OCI-M2 (cell line): ENCODE results near the gene S1PR3.

Experiments used
- DNase-seq: peaks from one replicate; lab custom pipeline; 2025; ENCODE audit not compliant: unreplicated experiment; lab: John Stamatoyannopoulos, UW

The S1PR3 gene

DNA sequence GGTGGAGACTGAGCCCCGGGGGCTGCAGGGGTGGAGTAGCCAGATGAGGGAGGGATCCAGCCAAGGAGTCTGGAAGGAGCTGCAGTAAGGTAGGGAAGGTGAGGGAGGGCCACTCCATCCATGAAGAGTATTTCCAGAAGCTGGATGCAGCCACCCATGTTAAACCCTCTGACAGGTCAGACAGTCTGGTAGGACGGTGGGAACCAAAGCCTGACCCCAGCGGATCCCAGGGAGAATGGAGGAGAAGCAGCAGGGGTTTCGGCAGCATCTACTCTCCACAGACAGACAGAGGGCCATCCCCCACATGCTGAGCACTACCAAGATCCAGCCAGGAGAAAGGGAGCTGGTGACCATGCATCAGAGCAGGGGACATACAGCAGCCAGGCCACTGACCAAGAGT, 22.5 kb upstream of the S1PR3 start:
- no peak for DNase-seq

DNA sequence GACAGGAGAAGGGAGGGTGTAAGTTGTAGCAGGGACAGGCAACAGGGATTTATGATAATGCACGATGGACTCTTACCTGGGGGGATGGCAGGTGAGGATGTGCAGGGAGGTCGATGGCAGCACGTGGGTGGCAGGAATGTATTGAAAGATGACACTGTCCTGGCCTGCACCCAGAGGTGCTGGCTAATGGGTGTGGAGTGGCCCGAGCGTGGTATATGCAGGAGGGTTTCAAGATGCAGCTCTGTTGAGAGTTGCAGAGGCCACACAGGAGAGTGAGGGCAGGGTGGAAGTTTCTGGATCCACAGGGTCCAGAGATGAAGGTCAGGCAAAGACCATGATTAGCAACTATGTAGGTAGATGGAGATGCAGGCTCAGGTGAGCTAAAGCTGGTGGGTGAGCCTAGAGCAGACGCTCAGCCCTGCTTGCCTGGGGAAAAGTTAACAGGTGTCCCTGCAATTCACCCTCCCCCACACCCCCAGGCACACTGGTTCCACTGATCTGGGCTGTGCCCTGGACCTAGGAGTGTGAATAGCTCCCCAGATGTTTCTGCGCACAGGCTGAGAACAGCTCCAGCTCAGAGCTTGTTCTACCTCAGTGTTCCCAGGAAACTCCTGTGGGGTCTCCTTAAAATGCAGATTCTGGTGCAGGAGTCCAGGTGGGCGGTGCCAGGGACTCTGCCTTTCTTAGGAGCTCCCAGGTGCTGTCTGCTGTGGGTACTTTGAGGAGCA, 21.5 kb upstream of the S1PR3 start:
- DNase-seq = no peak

DNA sequence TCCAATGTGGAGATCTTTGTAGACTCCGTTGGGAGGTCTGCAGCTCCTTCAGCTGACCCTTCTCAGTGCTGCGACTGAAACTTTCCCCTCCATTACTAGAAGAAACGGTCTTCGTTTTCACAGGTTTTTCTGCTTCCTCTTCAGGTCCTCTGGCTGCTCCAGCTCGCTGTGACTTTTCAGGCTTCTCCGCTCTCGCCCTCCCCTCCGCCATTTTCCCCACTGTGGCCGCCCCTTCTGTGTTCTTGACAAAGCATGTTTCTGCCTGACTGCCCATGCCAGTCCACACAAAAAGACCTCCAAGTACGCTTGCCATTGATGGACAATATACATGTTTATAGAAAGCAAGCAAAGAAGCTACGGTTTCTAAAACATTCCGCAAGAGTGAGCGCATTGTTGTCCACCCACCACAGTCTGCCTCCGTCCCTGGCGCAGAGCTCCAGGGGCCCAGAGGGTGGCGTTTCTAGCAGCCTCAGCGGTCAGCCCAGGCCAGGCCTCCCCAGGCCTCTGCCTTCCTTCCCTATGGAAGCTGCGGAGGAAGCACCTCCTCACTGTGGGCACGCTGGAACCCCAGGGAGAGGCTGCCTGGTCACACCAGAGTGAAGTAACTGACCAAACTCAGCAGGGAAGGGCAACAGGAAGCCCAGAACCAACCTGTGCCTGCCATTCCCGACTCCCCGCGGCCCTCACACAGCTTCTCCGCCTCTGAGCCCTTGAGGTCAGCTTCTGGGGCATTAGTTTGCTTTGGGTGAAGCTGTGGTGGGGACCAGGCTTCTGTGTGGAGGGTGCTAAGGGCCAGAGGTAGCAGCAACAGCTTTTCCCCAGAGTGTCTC, 19.9 kb upstream of the S1PR3 start:
- DNase-seq = no peak

DNA sequence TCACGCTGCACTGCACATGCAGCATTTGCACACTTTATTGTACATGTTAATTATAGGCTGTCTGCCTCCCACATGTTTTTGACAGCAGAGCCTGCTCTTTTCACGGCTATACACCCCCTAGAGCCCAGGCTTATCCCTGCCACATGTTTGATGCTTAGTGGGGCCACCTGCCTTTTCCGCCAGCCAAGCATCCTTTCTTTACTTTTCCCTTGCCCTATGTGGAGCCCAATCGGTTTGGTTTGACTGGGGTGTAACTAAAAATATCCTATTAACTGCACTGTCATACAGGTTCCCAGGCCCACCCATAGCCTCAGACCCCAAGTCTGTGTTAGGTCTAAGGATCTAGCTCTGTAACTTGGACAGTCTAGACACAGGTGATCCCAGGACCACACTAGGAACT, 18.9 kb upstream of the S1PR3 start:
- DNase-seq = no peak

DNA sequence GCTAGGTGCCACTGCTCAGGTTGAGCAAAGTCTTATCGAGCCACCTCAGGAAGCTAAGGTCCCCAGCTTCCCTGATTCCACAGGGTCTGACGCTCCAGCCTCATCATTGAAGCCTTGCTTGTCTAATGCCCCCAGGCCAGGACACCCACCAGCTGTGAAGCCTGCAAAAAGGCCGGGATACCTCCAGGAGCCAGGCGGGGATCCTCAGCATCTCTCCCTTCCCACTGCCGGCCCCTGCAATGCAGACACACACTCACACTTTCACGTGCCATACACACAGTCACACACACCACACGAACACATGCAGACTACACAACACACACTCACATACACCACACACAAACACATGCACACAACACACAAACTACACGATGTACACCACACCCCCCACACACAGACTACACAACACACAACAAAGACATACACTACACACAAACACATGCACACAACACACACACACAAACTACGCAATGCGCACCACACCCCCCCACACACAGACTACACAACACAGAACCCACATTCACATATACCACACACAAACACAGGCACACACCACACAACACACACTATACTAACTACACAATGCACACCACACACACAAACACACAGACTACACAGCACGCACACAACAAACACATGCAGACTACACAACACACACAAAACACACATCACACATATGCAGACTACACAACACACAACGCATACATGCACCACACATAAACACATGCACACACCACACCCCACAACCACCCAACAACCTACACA, 17.8 kb upstream of the S1PR3 start:
- DNase-seq = no peak

DNA sequence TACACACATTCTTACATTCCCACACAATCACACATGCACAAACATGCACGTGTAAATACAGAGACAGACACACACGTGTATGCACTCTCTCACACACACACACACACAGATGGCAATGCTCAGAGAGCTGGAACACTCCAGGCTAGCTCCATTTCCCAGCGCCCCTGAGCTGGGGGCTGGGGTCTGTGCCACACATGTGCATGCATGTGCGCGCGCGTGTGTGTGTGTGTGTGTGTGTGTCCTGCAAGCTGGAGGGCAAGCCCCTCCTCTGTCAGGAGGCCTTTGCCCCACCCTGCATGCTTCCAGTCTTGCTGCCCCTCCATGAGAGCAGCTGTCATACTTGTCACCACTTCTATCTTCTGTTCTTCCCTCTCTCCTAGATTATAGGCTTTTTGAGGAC, 16.6 kb upstream of the S1PR3 start:
- DNase-seq = no peak

DNA sequence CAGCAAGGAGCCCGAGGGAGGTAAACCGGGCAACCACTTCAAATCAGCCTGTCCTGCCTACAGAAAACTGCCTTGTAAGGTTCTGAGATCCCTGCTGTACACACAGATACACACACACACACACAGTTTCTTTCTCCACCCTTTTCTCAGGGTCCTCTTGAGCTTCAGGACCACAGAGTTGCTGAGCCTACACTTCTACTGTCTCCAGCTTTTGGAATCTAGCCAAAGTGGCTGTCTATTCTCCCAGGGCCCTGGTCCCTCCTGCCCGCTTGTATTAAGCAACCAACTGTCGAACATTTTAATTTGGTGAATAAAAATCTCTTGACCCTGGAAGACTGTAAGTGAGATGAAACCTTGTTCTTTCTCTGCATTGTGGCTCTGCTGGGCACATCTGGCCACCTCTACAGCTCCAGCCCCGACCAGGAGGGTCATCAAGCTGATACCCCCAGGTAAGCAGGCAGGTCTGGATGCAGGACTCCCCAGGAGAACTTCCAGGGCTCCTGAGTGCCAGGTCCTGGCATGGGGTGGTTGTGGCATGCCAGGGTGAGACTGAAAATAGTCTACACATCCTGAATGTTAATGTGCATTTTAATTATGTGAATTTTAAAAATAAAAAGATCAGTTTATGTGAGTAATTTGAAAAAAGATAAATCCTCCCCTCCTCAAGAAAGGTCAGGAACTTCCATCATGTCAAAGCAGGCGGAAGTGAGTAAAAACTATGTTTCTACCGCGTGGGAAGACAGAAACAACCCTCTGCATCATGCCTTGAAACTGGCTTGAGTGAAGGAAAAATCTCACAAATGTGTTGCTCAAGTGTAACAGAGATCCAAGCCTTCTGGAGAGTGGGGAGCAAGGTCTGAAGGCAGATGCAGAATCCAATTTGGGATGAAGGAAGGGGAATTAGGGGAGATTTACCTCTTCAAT, 15.0 kb upstream of the S1PR3 start:
- DNase-seq = no peak

DNA sequence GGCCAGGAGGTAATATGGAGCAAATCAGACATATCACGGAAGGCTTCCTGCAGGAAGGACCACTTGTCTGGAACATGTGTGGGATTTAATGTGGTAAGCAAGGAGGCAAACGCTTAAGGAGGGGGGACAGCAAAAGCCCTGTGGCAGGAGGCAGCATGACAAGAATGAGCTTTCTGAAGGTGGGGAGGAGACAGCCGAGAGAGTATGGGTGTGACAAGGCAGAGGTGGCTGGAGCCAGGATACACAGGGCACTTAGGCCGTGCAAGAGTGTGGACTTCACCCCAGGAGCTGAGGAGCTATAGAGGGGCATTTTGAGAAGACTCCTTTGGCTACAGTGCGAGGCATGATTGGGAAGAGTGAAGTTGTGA, 14.4 kb upstream of the S1PR3 start:
- no peak for DNase-seq

DNA sequence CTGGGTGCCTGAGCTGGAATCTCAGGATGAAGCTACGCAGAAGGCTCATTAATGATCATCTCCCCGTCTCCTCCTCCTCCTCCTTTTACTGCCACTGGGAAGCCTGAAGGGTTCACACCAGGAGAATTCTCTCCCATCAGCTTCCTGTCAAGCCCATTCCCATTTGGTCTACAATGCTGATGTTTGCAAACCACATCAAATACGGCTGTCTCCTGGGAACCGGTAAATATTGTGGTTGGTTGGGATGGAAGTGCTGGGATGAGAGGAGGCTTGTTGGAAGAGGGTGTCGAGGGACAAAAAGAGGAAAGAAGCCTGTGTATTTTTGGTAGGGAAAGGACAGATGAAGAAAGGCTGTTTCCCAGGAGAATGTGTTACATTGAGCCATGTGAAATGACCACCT, 13.2 kb upstream of the S1PR3 start:
- no peak for DNase-seq

DNA sequence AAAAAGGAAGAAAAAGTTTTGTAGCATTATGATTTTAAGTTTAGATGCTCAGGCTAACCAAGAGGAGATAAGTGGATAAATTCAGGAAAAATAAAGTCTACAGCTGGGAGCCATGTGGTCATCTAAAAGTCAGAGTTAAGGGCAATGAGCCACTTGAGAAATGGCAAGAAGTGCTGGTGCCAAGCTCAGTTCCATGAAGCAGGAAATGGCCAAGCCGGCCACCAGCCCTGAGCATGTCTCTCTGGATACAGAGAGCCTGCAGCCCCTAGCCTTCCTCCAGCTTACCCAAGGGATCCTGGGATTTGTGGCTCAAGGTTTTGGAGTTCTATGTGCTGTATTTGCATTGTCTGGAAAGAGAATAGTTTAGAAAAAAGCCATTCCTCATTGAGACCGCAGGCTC, 12.2 kb upstream of the S1PR3 start:
- no peak for DNase-seq

DNA sequence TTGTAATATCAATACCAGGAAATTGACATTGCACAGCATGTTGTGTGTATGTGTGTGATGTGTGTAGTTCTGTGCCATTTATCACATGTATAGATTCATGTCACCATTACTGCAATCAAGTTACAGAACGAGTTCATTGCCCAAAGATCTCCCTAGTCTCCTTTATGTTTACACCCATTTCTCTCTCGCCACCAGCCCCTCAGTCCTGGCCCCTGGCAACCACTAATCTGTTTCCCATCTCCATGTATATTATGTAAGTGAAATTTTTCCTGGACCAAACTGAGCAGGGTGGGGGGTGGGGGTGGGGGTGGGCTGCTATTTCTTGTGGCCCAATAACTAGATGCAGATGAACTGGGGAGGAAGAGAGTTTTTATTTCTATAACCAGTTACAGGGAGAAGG, 11.5 kb upstream of the S1PR3 start:
- no peak for DNase-seq

DNA sequence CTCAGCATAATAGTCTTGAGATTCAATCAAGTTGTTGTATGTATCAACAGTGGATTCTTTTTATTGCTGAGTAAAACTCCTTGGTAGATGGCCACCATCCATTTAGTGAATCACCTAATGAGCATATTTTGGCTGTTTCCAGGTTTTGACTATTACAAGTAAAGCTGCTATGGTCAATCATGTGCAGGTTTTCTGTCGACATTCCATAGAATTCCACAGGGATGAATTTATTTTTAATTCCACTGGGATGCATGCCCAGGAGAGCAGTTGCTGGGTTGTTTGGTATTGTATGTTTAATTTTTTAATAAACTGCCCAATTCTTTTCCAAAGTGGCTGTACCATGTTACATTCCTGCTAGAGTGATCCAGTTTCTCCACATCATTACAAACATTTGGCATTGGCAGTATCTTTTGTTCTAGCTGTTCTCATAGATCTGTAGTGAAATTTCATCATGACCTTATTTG, 10.5 kb upstream of the S1PR3 start:
- no peak for DNase-seq

DNA sequence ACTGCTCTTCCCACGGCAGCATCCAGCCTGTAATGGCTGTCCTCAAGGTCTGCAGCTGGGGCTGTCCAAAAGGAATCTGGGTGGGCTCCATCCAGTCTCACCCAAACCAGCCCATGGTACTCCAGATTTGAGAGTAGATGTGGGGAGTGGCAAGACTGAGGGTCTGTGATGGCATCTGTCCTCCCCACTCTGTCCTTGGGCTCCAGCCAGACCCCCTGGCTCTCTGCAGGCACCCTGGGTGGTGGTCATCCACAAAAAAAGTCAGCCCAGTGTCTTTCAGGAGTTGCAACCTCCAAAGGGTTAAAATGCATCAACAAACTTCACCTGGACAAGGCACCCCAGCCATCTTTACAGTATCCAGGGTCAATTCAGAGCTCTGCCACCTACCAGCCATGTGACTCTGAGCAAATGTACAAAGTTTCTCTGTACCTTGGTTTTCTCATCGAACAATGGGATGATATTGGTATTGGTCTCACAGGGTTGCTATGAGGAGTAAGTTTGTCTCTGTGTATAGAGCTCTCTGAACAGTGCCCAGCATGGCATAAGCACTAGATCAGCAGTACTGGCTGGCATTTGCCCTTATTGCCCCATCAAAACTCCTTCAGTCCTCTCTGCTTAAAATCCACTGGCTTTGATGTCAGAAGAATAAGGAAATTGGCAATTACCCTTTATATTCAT, 7.3 kb upstream of the S1PR3 start:
- no peak for DNase-seq

DNA sequence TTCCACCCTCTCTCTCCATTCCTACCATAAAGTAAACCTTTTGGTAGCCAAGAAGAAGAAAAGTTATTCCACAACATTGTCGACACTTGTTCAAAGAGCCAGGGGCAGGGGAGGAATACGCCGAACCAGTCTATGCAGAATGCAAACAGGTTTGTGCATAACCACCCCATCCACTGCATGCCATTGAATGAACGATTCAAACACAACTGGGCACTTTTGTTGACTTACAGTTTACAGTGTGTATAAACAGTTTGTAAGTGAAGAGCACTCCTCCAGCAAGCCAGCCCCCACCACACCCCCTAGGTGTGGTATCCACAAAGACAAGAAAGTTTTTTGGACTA, 6.8 kb upstream of the S1PR3 start:
- DNase-seq = no peak

DNA sequence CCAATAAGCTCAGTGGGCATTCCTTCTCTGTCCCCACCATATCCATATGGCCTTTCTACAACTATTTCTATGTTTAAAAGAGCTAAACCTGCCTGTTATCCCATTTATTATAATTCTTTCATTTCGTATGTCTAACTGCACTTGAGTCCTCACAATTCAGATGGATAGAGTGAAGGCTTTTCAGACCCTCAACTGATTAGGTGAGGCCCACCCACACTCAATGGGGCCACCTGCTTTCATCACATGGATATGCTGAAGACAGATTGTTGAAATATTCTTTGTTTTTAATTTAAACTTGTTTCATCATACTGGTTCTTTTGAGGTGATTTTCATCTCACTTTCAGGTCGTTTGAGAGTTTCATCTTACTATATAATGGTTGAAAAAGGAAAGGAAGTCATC, 5.7 kb upstream of the S1PR3 start:
- DNase-seq = no peak

DNA sequence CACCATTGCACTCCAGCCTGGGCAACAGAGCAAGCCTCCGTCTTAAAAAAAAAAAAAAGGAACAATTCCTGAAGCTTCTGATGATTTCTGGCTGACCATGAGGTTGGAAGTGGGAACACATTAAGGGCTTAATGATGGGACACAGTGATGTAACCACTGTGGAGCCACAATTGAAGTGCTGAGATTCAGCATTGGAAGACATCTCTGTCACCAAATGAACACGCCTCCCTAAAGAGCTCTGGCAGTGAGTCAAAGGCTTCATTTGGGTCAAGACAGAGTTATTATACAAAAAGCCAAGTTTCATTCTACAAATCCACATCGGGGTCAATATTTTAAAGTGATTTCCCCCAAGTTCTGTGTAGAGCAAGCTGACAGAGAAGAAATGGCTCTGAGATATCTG, 4.5 kb upstream of the S1PR3 start:
- no peak for DNase-seq

DNA sequence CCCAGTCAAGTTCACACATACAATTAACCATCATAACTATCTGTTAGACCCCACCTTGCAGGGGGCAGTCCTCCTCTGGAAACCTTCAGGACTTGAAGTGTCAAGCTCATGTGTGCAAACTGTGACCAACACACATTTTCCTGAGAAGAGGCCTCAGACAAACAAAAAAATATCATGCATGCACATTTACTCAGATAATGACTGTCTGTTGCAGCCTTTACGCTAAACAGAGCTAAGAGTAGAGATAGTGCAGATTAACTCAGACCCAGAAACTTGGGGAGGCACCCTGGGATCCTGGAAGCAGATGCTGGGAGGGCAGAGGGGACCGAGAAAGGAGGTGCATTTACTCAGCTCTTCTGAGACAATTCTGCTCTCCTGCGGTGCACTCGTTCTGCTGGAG, 3.6 kb upstream of the S1PR3 start:
- DNase-seq = no peak

DNA sequence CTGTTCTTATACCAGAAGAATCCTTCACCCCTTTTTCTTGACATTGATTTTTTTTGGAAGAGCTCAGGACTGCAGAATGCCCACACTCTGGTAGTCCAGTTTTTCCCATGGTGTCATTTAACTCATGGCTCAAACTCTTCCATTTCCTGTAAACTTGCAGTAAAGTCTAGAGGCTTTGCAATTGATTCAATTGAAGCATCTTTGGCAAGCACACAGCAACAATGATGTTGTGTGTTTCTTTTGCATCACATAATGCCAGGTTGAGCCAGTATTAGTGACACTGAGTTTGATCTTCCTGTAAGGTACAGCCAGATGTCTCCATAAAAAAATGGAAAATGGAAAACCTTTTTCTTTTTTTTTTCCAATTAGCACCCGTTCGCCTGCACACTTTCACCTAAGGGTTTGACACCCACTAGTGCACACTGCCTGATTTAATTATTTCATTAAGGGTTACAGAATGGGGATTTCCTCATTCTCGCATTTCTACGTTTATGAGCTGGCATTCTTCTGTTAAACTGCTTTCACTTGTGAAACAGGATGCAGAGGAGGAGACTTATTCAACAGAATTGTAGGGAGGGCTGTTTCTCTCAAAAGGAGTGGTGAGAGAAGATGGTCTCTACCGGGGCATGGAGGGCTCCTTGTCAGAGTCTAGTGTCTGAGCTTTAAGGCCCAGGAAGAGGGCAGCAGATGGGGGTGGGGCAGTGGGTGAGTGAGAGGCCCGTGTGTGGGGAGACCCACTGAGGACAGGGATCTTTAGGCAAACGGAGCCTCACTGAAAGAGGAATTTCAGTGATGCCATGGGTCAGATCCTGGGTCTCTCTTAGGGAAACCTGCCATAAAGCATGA, 2.2 kb upstream of the S1PR3 start:
- no peak for DNase-seq

DNA sequence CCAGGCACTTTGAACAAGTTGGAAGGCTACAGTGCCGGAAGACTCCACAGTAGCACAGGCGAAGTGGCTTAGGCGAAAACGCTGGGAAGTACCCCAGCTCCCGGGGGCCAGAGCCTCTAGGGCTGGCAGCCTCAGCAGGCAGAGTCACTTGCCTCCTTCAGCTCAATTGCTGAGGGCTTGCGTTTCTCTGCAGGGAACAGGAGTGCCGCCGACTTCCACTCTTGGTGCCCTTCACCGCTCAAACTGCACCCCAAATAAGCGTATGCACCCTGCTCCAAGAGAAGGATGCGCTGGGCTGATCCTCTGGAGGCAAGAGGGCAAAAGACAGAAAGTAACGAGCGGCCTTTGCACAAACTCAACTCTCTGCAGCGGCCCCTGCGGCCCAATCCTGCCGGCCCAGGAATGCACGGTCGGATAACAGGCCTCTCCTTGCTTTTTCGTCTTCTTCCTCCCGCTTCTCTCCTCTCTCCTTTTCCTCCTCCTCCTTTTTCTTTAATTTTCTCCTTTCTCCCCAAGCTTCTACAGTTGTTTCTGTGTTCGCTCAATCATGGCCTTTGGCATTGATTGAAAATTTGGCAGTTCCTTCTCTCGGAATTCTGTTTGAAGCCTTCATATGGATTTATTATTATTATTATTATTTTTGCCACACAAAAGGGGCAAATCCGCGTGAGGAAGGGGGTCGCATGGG, 1.1 kb upstream of the S1PR3 start:
- DNase-seq = no peak
